Liver (tissue), 3 donors: ENCODE results near the gene OGA.

ENCODE experiments used
- ATF3 ChIP-seq: IDR thresholded peaks from 2 replicates; pipeline ENCODE4 v1.6.1; 2016; ENCODE audit warnings: antibody characterized with exemption
- EGR1 ChIP-seq, 2 donors: IDR thresholded peaks; 2 replicates each; pipeline ENCODE4 v1.6.1; 2016 to 2018; ENCODE audit warnings: antibody characterized with exemption in 2 of 2, low read depth in 2 of 2
- FOXA1 ChIP-seq: IDR thresholded peaks from 2 replicates; pipeline ENCODE4 v1.6.1; 2016; ENCODE audit warnings: antibody characterized with exemption
- GABPA ChIP-seq, 2 donors: IDR thresholded peaks in 1 of 2; conservative IDR thresholded peaks in 1 of 2; 2 replicates each; pipeline ENCODE4 v1.6.1; 2016; ENCODE audit warnings: antibody characterized with exemption in 2 of 2, mild to moderate bottlenecking in 1 of 2, moderate library complexity in 1 of 2
- HNF4G ChIP-seq: IDR thresholded peaks from 2 replicates; pipeline ENCODE4 v1.6.1; 2016; ENCODE audit warnings: antibody characterized with exemption
- JUND ChIP-seq, 2 donors: IDR thresholded peaks; 2 replicates each; pipeline ENCODE4 v1.6.1; 2016; ENCODE audit warnings: antibody characterized with exemption in 2 of 2
- MAX ChIP-seq: IDR thresholded peaks from 2 replicates; pipeline ENCODE4 v1.6.1; 2016; ENCODE audit warnings: antibody characterized with exemption
- RAD21 ChIP-seq, 2 donors: IDR thresholded peaks; 2 replicates each; pipeline ENCODE4 v1.6.1; 2016; ENCODE audit warnings: antibody characterized with exemption in 2 of 2, mild to moderate bottlenecking in 2 of 2
- SP1 ChIP-seq: IDR thresholded peaks from 2 replicates; pipeline ENCODE4 v1.6.1; 2018; ENCODE audit warnings: antibody characterized with exemption, mild to moderate bottlenecking
- TAF1 ChIP-seq: conservative IDR thresholded peaks from 2 replicates; pipeline ENCODE4 v1.6.1; 2016; ENCODE audit warnings: antibody characterized with exemption, mild to moderate bottlenecking
- YY1 ChIP-seq: IDR thresholded peaks from 2 replicates; pipeline ENCODE4 v1.6.1; 2016; ENCODE audit warnings: antibody characterized with exemption, mild to moderate bottlenecking
- TF ChIP-seq, protein P1 (sequence below): fragments of 150-350 bp; IDR thresholded peaks from 2 replicates; pipeline ENCODE4 v1.5.1; 2017; ENCODE audit warnings: improper control_type of control experiment, low read depth, low read length; ENCODE audit not compliant: missing input control
- TF ChIP-seq, protein P2 (sequence below): IDR thresholded peaks from 2 replicates; pipeline ENCODE4 v1.6.1; 2016; ENCODE audit warnings: antibody characterized with exemption, mild to moderate bottlenecking
- TF ChIP-seq, protein P3 (sequence below): IDR thresholded peaks from 2 replicates; pipeline ENCODE4 v1.6.1; 2016; ENCODE audit warnings: antibody characterized with exemption
- donor health status: healthy.
- donor health status: healthy.

DNA sequence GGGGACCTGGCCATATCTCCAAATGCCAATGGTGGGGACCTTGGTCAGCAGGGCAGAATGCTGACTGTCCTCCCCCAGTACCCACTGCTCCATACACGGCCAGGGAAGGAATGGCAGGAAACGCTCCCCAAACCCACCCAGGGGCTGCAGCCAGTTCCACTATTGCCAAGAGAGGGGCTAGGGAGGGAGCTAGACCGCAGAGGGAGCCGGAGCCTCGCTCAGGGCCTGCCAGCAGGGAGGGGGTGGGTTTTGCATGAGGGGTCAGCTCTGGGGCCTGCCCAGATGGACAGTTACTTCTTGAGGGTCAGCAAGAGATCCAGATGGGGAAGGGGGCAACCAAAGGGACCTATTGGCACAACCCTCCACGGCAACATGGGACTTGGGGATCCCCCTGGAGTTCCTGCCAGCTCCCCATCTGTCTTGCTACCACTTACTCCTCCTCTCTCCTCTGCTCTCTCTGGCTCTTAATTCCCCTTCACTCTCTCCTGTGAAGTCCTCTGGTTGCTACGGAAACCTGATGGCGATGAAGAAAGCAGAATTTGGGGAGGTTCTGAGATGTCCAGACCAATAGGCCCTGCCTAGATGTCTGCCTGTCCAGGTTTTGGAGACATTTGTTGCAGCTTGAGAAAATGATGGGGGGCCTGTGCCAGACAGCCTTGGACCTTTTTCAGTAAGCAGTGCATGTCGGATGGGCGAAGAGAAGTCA is 55.0 kb downstream of the OGA start:
- TF ChIP-seq EGR1 (IDR thresholded peaks at IDR 0.05; ENCODE audit: low read depth in 2 of 2) (no peak), YY1 (no peak), FOXA1 (no peak), MAX (no peak), JUND (IDR thresholded peaks at IDR 0.05) (no peak), ATF3 (no peak), RAD21 (IDR thresholded peaks at IDR 0.05) (no peak), HNF4G (no peak), TAF1 (no peak), GABPA (IDR thresholded peaks at IDR 0.05 in 1 of 2, conservative IDR thresholded peaks at IDR 0.05 in 1 of 2) (no peak), SP1 (no peak)
- TF ChIP-seq, protein P1, sequence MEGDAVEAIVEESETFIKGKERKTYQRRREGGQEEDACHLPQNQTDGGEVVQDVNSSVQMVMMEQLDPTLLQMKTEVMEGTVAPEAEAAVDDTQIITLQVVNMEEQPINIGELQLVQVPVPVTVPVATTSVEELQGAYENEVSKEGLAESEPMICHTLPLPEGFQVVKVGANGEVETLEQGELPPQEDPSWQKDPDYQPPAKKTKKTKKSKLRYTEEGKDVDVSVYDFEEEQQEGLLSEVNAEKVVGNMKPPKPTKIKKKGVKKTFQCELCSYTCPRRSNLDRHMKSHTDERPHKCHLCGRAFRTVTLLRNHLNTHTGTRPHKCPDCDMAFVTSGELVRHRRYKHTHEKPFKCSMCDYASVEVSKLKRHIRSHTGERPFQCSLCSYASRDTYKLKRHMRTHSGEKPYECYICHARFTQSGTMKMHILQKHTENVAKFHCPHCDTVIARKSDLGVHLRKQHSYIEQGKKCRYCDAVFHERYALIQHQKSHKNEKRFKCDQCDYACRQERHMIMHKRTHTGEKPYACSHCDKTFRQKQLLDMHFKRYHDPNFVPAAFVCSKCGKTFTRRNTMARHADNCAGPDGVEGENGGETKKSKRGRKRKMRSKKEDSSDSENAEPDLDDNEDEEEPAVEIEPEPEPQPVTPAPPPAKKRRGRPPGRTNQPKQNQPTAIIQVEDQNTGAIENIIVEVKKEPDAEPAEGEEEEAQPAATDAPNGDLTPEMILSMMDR, result no peak
- TF ChIP-seq, protein P2, sequence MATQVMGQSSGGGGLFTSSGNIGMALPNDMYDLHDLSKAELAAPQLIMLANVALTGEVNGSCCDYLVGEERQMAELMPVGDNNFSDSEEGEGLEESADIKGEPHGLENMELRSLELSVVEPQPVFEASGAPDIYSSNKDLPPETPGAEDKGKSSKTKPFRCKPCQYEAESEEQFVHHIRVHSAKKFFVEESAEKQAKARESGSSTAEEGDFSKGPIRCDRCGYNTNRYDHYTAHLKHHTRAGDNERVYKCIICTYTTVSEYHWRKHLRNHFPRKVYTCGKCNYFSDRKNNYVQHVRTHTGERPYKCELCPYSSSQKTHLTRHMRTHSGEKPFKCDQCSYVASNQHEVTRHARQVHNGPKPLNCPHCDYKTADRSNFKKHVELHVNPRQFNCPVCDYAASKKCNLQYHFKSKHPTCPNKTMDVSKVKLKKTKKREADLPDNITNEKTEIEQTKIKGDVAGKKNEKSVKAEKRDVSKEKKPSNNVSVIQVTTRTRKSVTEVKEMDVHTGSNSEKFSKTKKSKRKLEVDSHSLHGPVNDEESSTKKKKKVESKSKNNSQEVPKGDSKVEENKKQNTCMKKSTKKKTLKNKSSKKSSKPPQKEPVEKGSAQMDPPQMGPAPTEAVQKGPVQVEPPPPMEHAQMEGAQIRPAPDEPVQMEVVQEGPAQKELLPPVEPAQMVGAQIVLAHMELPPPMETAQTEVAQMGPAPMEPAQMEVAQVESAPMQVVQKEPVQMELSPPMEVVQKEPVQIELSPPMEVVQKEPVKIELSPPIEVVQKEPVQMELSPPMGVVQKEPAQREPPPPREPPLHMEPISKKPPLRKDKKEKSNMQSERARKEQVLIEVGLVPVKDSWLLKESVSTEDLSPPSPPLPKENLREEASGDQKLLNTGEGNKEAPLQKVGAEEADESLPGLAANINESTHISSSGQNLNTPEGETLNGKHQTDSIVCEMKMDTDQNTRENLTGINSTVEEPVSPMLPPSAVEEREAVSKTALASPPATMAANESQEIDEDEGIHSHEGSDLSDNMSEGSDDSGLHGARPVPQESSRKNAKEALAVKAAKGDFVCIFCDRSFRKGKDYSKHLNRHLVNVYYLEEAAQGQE, result no peak
- TF ChIP-seq, protein P3, sequence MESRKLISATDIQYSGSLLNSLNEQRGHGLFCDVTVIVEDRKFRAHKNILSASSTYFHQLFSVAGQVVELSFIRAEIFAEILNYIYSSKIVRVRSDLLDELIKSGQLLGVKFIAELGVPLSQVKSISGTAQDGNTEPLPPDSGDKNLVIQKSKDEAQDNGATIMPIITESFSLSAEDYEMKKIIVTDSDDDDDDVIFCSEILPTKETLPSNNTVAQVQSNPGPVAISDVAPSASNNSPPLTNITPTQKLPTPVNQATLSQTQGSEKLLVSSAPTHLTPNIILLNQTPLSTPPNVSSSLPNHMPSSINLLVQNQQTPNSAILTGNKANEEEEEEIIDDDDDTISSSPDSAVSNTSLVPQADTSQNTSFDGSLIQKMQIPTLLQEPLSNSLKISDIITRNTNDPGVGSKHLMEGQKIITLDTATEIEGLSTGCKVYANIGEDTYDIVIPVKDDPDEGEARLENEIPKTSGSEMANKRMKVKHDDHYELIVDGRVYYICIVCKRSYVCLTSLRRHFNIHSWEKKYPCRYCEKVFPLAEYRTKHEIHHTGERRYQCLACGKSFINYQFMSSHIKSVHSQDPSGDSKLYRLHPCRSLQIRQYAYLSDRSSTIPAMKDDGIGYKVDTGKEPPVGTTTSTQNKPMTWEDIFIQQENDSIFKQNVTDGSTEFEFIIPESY, result no peak
